Measurements from ENCODE around the gene SZT2. TPM values are rescaled to one million over a fixed set of nuclear protein-coding genes. Genes with fewer than 3 reads are reported as not detected.

Gene SZT2
- total and polyA plus RNA-seq, 2 of the 4 experiments (the other 2 are of a cell fraction): 9.5 to 14.3 TPM

GRCh38 chr1:43421976-43422750, 32.5 kb downstream of the SZT2 start:
- BruUV-seq (replicated peaks): no TSS peak
- ATAC-seq (ENCODE audit: low read depth) (no peak), DNase-seq (no peak)
- Histone ChIP-seq H2AFZ (replicated peaks; ENCODE audit: low read length, poor library complexity) (no peak overlapping the region), H3K56ac (ENCODE audit: extremely low read depth, insufficient read depth, low read length) (no peak overlapping the region), H4K8ac (ENCODE audit: low read depth in 2 of 2, low read length in 2 of 2) (no peak overlapping the region), H4K5ac (ENCODE audit: low read depth, low read length) (no peak overlapping the region), H4K20me1 (ENCODE audit: insufficient read depth, low read length) (no peaks in the 10 kb centered on the region; the same call in 1 of the 2 replicates), H2BK15ac (ENCODE audit: low read depth, low read length) (no peak overlapping the region), H4K91ac (ENCODE audit: insufficient read depth, low read depth, low read length) (no peak overlapping the region), H2AK5ac (ENCODE audit: low read depth, low read length) (no peak overlapping the region), H2BK20ac (ENCODE audit: low read depth, low read length) (no peak overlapping the region), H2BK5ac (ENCODE audit: low read depth, low read length, poor library complexity, severe bottlenecking) (no peak overlapping the region), H3K4me2 (ENCODE audit: low read depth, low read length) (no peak overlapping the region), H3K27ac (ENCODE audit: insufficient read depth, low read length) (no peak overlapping the region), H2AK9ac (replicated peaks; ENCODE audit: low read depth, low read length, poor library complexity) (no peak overlapping the region), H3K27me3 (ENCODE audit: control insufficient read depth, insufficient read depth, low read length) (no peaks in the 10 kb centered on the region), H3K9me1 (ENCODE audit: insufficient read depth, low read length) (peaks cover 14% of the 10 kb centered on the region; the same call in 1 of the 2 replicates), H3K36me3 (ENCODE audit: control insufficient read depth, insufficient read depth, low read length) (peaks cover 87% of the 10 kb centered on the region), H3K4me3 (ENCODE audit: insufficient read depth, low read depth, low read length) (no peak overlapping the region), H3K14ac (replicated peaks; ENCODE audit: low read depth, low read length) (no peak overlapping the region), H3K23ac (ENCODE audit: low read depth, low read length) (no peak overlapping the region), H3K4me1 (ENCODE audit: control insufficient read depth, insufficient read depth, low read length) (no peaks in the 10 kb centered on the region), H3K9me3 (ENCODE audit: control insufficient read depth, insufficient read depth, low read length) (no peaks in the 10 kb centered on the region), H2BK120ac (ENCODE audit: low read depth, low read length) (no peak overlapping the region), H3K4ac (ENCODE audit: low read depth, low read length) (no peak overlapping the region), H3K9ac (ENCODE audit: low read depth, low read length) (no peak overlapping the region), H3K18ac (ENCODE audit: low read depth, low read length) (no peak overlapping the region), H3K79me1 (ENCODE audit: low read depth in 1 of 2, low read length in 2 of 2) (peaks cover 0 to 4% of the 10 kb centered on the region in 2 experiments; a peak in 2 of 4 replicates)
- CTCF ChIA-PET: no interaction called here
- TF ChIP-seq FOS (IDR thresholded peaks at IDR 0.05; ENCODE audit: low read depth, low read length) (no peak), RFX5 (IDR thresholded peaks at IDR 0.05; ENCODE audit: low read depth, low read length) (no peak), MAFK (IDR thresholded peaks at IDR 0.05; ENCODE audit: low read depth, low read length) (no peak), SMC3 (IDR thresholded peaks at IDR 0.05; ENCODE audit: low read depth, low read length) (no peak), RCOR1 (IDR thresholded peaks at IDR 0.05; ENCODE audit: insufficient replicate concordance, low read length) (no peak), RAD21 (IDR thresholded peaks at IDR 0.05; ENCODE audit: low read length) (no peak), MAZ (IDR thresholded peaks at IDR 0.05; ENCODE audit: borderline replicate concordance, low read depth, low read length) (no peak), ELK1 (IDR thresholded peaks at IDR 0.05; ENCODE audit: borderline replicate concordance, low read depth, low read length) (no peak), BHLHE40 (IDR thresholded peaks at IDR 0.05; ENCODE audit: low read depth, low read length) (no peak), POLR2A (IDR thresholded peaks at IDR 0.05; ENCODE audit: low read depth, low read length) (no peak), NFE2L2 (IDR thresholded peaks at IDR 0.05; ENCODE audit: low read depth, low read length) (no peak)
- TF ChIP-seq, protein P1, sequence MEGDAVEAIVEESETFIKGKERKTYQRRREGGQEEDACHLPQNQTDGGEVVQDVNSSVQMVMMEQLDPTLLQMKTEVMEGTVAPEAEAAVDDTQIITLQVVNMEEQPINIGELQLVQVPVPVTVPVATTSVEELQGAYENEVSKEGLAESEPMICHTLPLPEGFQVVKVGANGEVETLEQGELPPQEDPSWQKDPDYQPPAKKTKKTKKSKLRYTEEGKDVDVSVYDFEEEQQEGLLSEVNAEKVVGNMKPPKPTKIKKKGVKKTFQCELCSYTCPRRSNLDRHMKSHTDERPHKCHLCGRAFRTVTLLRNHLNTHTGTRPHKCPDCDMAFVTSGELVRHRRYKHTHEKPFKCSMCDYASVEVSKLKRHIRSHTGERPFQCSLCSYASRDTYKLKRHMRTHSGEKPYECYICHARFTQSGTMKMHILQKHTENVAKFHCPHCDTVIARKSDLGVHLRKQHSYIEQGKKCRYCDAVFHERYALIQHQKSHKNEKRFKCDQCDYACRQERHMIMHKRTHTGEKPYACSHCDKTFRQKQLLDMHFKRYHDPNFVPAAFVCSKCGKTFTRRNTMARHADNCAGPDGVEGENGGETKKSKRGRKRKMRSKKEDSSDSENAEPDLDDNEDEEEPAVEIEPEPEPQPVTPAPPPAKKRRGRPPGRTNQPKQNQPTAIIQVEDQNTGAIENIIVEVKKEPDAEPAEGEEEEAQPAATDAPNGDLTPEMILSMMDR (conservative IDR thresholded peaks at IDR 0.05; ENCODE audit: low read depth, low read length): no peak
- TF ChIP-seq, protein P2, sequence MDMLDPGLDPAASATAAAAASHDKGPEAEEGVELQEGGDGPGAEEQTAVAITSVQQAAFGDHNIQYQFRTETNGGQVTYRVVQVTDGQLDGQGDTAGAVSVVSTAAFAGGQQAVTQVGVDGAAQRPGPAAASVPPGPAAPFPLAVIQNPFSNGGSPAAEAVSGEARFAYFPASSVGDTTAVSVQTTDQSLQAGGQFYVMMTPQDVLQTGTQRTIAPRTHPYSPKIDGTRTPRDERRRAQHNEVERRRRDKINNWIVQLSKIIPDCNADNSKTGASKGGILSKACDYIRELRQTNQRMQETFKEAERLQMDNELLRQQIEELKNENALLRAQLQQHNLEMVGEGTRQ (IDR thresholded peaks at IDR 0.05; ENCODE audit: low read depth, low read length): no peak
- POLR2A ChIA-PET (ENCODE audit: unreplicated experiment): no interaction called here
- in situ Hi-C loops (cut with MboI; ENCODE audit: low sequenced_read_pairs): loop anchor here (25.0 kb wide), 1 partner anchor 510 kb away; no protein-coding TSS in a partner anchor
- intact Hi-C loops (cut with micrococcal nuclease): no loop called here
- WGBS, 2 experiments (ENCODE audit: extremely low coverage in 2 of 2, insufficient read length in 1 of 2): 91% methylated on average over 4 of the region's 12 CpGs; no CpG with 5 or more reads in 1 of the 2 experiments
- dilution Hi-C loops (cut with HindIII; ENCODE audit: low sequenced_read_pairs, unreplicated experiment): no loop called here
